H9 (cell line): ENCODE measurements around the gene SELENBP1. TPM values are rescaled to one million over a fixed set of nuclear protein-coding genes. Genes with fewer than 3 reads are reported as not detected.

Experiments
- DNase-seq: peaks from one replicate; pipeline ENCODE4 v3.0.0-alpha.2; 2017
- H2AFZ ChIP-seq: one replicate; pipeline ENCODE4 v1.6.1; 2013; ENCODE audit warnings: mild to moderate bottlenecking, low read length, control low read depth, moderate library complexity
- H2AK5ac ChIP-seq: 2 replicates; pipeline ENCODE4 v1.6.1; 2013; ENCODE audit warnings: low read length, control low read depth, mixed read lengths; ENCODE audit not compliant: insufficient read length
- H2BK120ac ChIP-seq: one replicate; pipeline ENCODE4 v1.6.1; 2013; ENCODE audit warnings: low read depth, mild to moderate bottlenecking, low read length, control low read depth, inconsistent platforms; ENCODE audit not compliant: poor library complexity, severe bottlenecking
- H2BK12ac ChIP-seq: 2 replicates; pipeline ENCODE4 v1.6.1; 2013; ENCODE audit warnings: low read length, control low read depth, mixed read lengths, low read depth; ENCODE audit not compliant: insufficient read length
- H2BK15ac ChIP-seq: 2 replicates; pipeline ENCODE4 v1.6.1; 2013; ENCODE audit warnings: low read depth, low read length, control low read depth
- H2BK20ac ChIP-seq: one replicate; pipeline ENCODE4 v1.6.1; 2013; ENCODE audit warnings: low read depth, mild to moderate bottlenecking, low read length, control low read depth, inconsistent platforms; ENCODE audit not compliant: poor library complexity, severe bottlenecking
- H2BK5ac ChIP-seq: 2 replicates; pipeline ENCODE4 v1.6.1; 2013; ENCODE audit warnings: low read length, control low read depth, mixed read lengths; ENCODE audit not compliant: insufficient read length
- H3K14ac ChIP-seq: 2 replicates; pipeline ENCODE4 v1.6.1; 2013; ENCODE audit warnings: low read length, control low read depth; ENCODE audit not compliant: insufficient read depth
- H3K18ac ChIP-seq: 2 replicates; pipeline ENCODE4 v1.6.1; 2013; ENCODE audit warnings: low read depth, mild to moderate bottlenecking, mixed read lengths, low read length, control low read depth; ENCODE audit not compliant: insufficient read length
- H3K23ac ChIP-seq: 2 replicates; pipeline ENCODE4 v1.6.1; 2013; ENCODE audit warnings: low read length, control low read depth, mixed read lengths, low read depth; ENCODE audit not compliant: insufficient read length
- H3K23me2 ChIP-seq: 2 replicates; pipeline ENCODE4 v1.6.1; 2013; ENCODE audit warnings: low read depth, mild to moderate bottlenecking, mixed read lengths, low read length, control low read depth; ENCODE audit not compliant: insufficient read length, poor library complexity, severe bottlenecking
- H3K27ac ChIP-seq: 2 replicates; pipeline ENCODE4 v1.5.1; 2013; ENCODE audit warnings: low read length, control low read depth, mixed read lengths, low read depth; ENCODE audit not compliant: insufficient read length
- H3K27me3 ChIP-seq: 2 replicates; pipeline ENCODE4 v1.6.1; 2013; ENCODE audit warnings: low read length, control low read depth, inconsistent platforms; ENCODE audit not compliant: insufficient read depth
- H3K4ac ChIP-seq: 2 replicates; pipeline ENCODE4 v1.6.1; 2013; ENCODE audit warnings: low read depth, mild to moderate bottlenecking, control low read depth, inconsistent platforms, low read length, moderate library complexity
- H3K4me1 ChIP-seq: 2 replicates; pipeline ENCODE4 v1.6.1; 2013; ENCODE audit warnings: low read length, control low read depth, inconsistent platforms; ENCODE audit not compliant: insufficient read depth
- H3K4me2 ChIP-seq: 2 replicates; pipeline ENCODE4 v1.6.1; 2013; ENCODE audit warnings: low read length, control low read depth, mixed read lengths; ENCODE audit not compliant: insufficient read length, insufficient read depth
- H3K56ac ChIP-seq: 2 replicates; pipeline ENCODE4 v1.6.1; 2013; ENCODE audit warnings: low read depth, mild to moderate bottlenecking, mixed read lengths, low read length, control low read depth; ENCODE audit not compliant: insufficient read length
- H3K79me1 ChIP-seq: 2 replicates; pipeline ENCODE4 v1.6.1; 2013; ENCODE audit warnings: low read depth, mild to moderate bottlenecking, moderate library complexity, low read length, control low read depth, inconsistent platforms; ENCODE audit not compliant: insufficient read depth, poor library complexity, severe bottlenecking
- H3K79me2 ChIP-seq: 2 replicates; pipeline ENCODE4 v1.6.1; 2013; ENCODE audit warnings: low read length, control low read depth, inconsistent platforms; ENCODE audit not compliant: insufficient read depth
- H3K9ac ChIP-seq: 2 replicates; pipeline ENCODE4 v1.6.1; 2013; ENCODE audit warnings: low read length, control low read depth, mixed read lengths; ENCODE audit not compliant: insufficient read length; ENCODE audit errors: extremely low read depth
- H3K9me3 ChIP-seq: one replicate; pipeline ENCODE4 v1.6.1; 2013; ENCODE audit warnings: low read depth, low read length, inconsistent platforms; ENCODE audit not compliant: control insufficient read depth
- H3T11ph ChIP-seq: one replicate; pipeline ENCODE4 v1.6.1; 2013; ENCODE audit warnings: mild to moderate bottlenecking, low read length, control low read depth, inconsistent platforms
- H4K20me1 ChIP-seq: one replicate; pipeline ENCODE4 v1.6.1; 2013; ENCODE audit not compliant: control insufficient read depth, insufficient read length, insufficient read depth
- H4K5ac ChIP-seq: 2 replicates; pipeline ENCODE4 v1.6.1; 2013; ENCODE audit warnings: low read depth, mild to moderate bottlenecking, mixed read lengths, low read length, control low read depth; ENCODE audit not compliant: insufficient read length
- H4K8ac ChIP-seq: replicated peaks from 2 replicates; pipeline ENCODE4 v1.6.1; 2013; ENCODE audit warnings: low read length, control low read depth, mixed read lengths, low read depth; ENCODE audit not compliant: insufficient read length
- H4K91ac ChIP-seq: 2 replicates; pipeline ENCODE4 v1.6.1; 2013; ENCODE audit warnings: low read depth, mild to moderate bottlenecking, moderate library complexity, mixed read lengths, low read length, control low read depth; ENCODE audit not compliant: insufficient read length
- H3K27ac Mint-ChIP-seq, 3 experiments: 2 replicates in 2 of 3; 3 replicates in 1 of 3; pipeline ENCODE4 v1.8.0; 2020 to 2021; ENCODE audit warnings: mixed read lengths in 3 of 3, mild to moderate bottlenecking in 1 of 3, moderate library complexity in 1 of 3
- H3K27me3 Mint-ChIP-seq: 2 replicates; pipeline ENCODE4 v1.8.0; 2021; ENCODE audit warnings: low read depth, mild to moderate bottlenecking, moderate library complexity, mixed read lengths
- H3K36me3 Mint-ChIP-seq, 3 experiments: 2 replicates in 2 of 3; 3 replicates in 1 of 3; pipeline ENCODE4 v1.8.0; 2020 to 2021; ENCODE audit warnings: low read depth in 3 of 3, mixed read lengths in 3 of 3; ENCODE audit not compliant: insufficient read depth in 1 of 3
- H3K4me1 Mint-ChIP-seq, 2 experiments: 2 replicates each; pipeline ENCODE4 v1.8.0; 2020; ENCODE audit warnings: mixed read lengths in 2 of 2
- H3K4me3 Mint-ChIP-seq, 2 experiments: 2 replicates in 1 of 2; 3 replicates in 1 of 2; pipeline ENCODE4 v1.8.0; 2020 to 2021; ENCODE audit warnings: mild to moderate bottlenecking in 2 of 2, mixed read lengths in 2 of 2, moderate library complexity in 1 of 2
- H3K9me3 Mint-ChIP-seq, 2 experiments: 2 replicates in 1 of 2; 3 replicates in 1 of 2; pipeline ENCODE4 v1.8.0; 2020; ENCODE audit warnings: mild to moderate bottlenecking in 2 of 2, mixed read lengths in 2 of 2, moderate library complexity in 1 of 2
- CTCF ChIP-seq: fragments of 200-600 bp; sonication (generic); conservative IDR thresholded peaks from 3 replicates; pipeline ENCODE4 v1.8.0; 2021; ENCODE audit warnings: antibody characterized with exemption, mild to moderate bottlenecking
- WGBS: extraction: QIAGEN DNeasy Blood & Tissue Kit; methylation state at CpG from one replicate; pipeline ENCODE4 v1.1.7; 2013; ENCODE audit warnings: missing lambda C conversion rate, low lambda C conversion rate, mixed read lengths; ENCODE audit not compliant: insufficient read length; ENCODE audit errors: extremely low coverage; 5-methylcytosine and 5-hydroxymethylcytosine counted together
- total RNA-seq: library from RNA; stranded (reverse); gene quantifications from 2 replicates; pipeline ENCODE4 v1.2.1, GENCODE V29; 2021

SELENBP1 gene
- total RNA-seq, 1 experiment from 2014 or later: 14.2 TPM

- H3K27ac Mint-ChIP-seq: no peak overlapping the region
- no peak overlapping the region for H3K18ac ChIP-seq
- H3K27me3 Mint-ChIP-seq: no peaks in the 10 kb centered on the region; the same call in 1 of the 2 replicates
- no peaks in the 10 kb centered on the region for H3K9me3 ChIP-seq
- no peaks in the 10 kb centered on the region for H3K79me2 ChIP-seq
- H3K4me1 Mint-ChIP-seq: no peaks in the 10 kb centered on the region
- no peaks in the 10 kb centered on the region for H3K79me1 ChIP-seq
- H3K4me3 Mint-ChIP-seq: no peak overlapping the region
- H3K4me1 ChIP-seq: no peaks in the 10 kb centered on the region
- H4K5ac ChIP-seq: no peak overlapping the region
- H2BK12ac ChIP-seq: no peak overlapping the region
- H2AK5ac ChIP-seq: no peak overlapping the region
- no peak overlapping the region for H3K23ac ChIP-seq
- no peak overlapping the region for H3K27ac ChIP-seq
- no CpG with 5 or more reads among the region's 3 CpGs for WGBS
- H3T11ph ChIP-seq: no peak overlapping the region
- no peak overlapping the region for H2BK120ac ChIP-seq
- H3K36me3 Mint-ChIP-seq: peaks cover 25 to 43% (median 38%) of the 10 kb centered on the region in 3 experiments
- no peak overlapping the region for H3K4ac ChIP-seq
- no peak overlapping the region for H3K4me2 ChIP-seq
- no peak for TF ChIP-seq CTCF
- no peak overlapping the region for H2AFZ ChIP-seq
- H3K23me2 ChIP-seq: no peaks in the 10 kb centered on the region
- H3K27me3 ChIP-seq: no peaks in the 10 kb centered on the region
- H2BK20ac ChIP-seq: no peak overlapping the region
- no peak overlapping the region for H3K56ac ChIP-seq
- H2BK5ac ChIP-seq: no peak overlapping the region
- H2BK15ac ChIP-seq: no peak overlapping the region
- no peak overlapping the region for H3K14ac ChIP-seq
- no peak overlapping the region for H4K8ac ChIP-seq
- no peak for DNase-seq
- H3K9me3 Mint-ChIP-seq: peaks cover 29 to 30% of the 10 kb centered on the region in 2 experiments
- H4K20me1 ChIP-seq: no peaks in the 10 kb centered on the region
- H4K91ac ChIP-seq: no peak overlapping the region
- no peak overlapping the region for H3K9ac ChIP-seq
Measured at GRCh38 chr1:151362308-151363155, 10.0 kb downstream of the SELENBP1 start.
